Panc1 (cell line): Measurements from ENCODE around the gene SERAC1. TPM values are rescaled to one million over a fixed set of nuclear protein-coding genes. Genes with fewer than 3 reads are reported as not detected.

Experiments
- ATAC-seq: fragments of 200-7000 bp; cut with Tn5 transposase; 2 replicates; pipeline ENCODE4 v1.9.1; 2020; ENCODE audit warnings: mild to moderate bottlenecking, moderate library complexity
- BruUV-seq: library from RNA; stranded (reverse); fragments of 400-500 nt; replicated peaks from 2 replicates; lab custom pipeline; 2021; lab: Mats Ljungman, UMichigan
- CTCF ChIA-PET: fragments of 300-600 bp; sonication (Branson Sonifier 250); formaldehyde crosslinking; loops from one replicate; lab custom pipeline; 2022; ENCODE audit warnings: antibody characterized with exemption; lab: Charles Lee
- POLR2A ChIA-PET: fragments of 300-600 bp; sonication (Branson Sonifier 250); formaldehyde crosslinking; loops from one replicate; lab custom pipeline; 2022; ENCODE audit warnings: antibody characterized with exemption; lab: Charles Lee
- DNase-seq: peaks from one replicate; pipeline ENCODE4 v3.0.0-alpha.2; 2010; ENCODE audit warnings: low read depth, low spot score
- H3K27ac ChIP-seq: 2 replicates; pipeline ENCODE4 v1.5.1; 2011; ENCODE audit warnings: mild to moderate bottlenecking, low read length, inconsistent platforms
- H3K27me3 ChIP-seq: fragments of 200-500 bp; sonication (Bioruptor generic); 2 replicates; pipeline ENCODE4 v1.6.0; 2014; ENCODE audit warnings: low read length, inconsistent platforms; ENCODE audit not compliant: control insufficient read depth, insufficient read depth
- H3K36me3 ChIP-seq: fragments of 200-500 bp; sonication (Bioruptor generic); 2 replicates; pipeline ENCODE4 v1.5.1; 2014; ENCODE audit warnings: inconsistent platforms, mild to moderate bottlenecking, low read length, moderate library complexity; ENCODE audit not compliant: control insufficient read depth, insufficient read depth
- H3K4me1 ChIP-seq: 2 replicates; pipeline ENCODE4 v1.5.1; 2011; ENCODE audit warnings: inconsistent platforms, mild to moderate bottlenecking, low read length, moderate library complexity; ENCODE audit not compliant: control insufficient read depth, insufficient read depth
- H3K4me3 ChIP-seq, 2 experiments: 2 replicates each; pipeline ENCODE4 v1.5.1; 2011 to 2012; ENCODE audit warnings: low read depth in 2 of 2, low read length in 2 of 2, mild to moderate bottlenecking in 2 of 2, inconsistent platforms in 1 of 2, moderate library complexity in 1 of 2
- H3K9me3 ChIP-seq: fragments of 200-500 bp; sonication (Bioruptor generic); 2 replicates; pipeline ENCODE4 v1.5.1; 2014; ENCODE audit warnings: low read depth, mild to moderate bottlenecking, inconsistent platforms, low read length, moderate library complexity; ENCODE audit not compliant: control insufficient read depth, insufficient read depth
- CTCF ChIP-seq: fragments of 450-650 bp; IDR thresholded peaks from 2 replicates; pipeline ENCODE4 v1.5.1; 2017; ENCODE audit warnings: mild to moderate bottlenecking
- POLR2AphosphoS5 ChIP-seq: IDR thresholded peaks from 2 replicates; pipeline ENCODE4 v1.6.1; 2012; ENCODE audit warnings: mild to moderate bottlenecking, low read depth, low read length, moderate library complexity
- REST ChIP-seq, 2 experiments: IDR thresholded peaks; 2 replicates each; pipeline ENCODE4 v1.6.1; 2011 to 2012; ENCODE audit warnings: low read depth in 2 of 2, control low read depth in 1 of 2, low read length in 1 of 2, mild to moderate bottlenecking in 1 of 2, moderate library complexity in 1 of 2; ENCODE audit not compliant: insufficient read depth in 1 of 2
- SIN3A ChIP-seq: IDR thresholded peaks from 2 replicates; pipeline ENCODE4 v1.6.1; 2012; ENCODE audit warnings: low read depth, mild to moderate bottlenecking, low read length, moderate library complexity, borderline replicate concordance; ENCODE audit not compliant: insufficient read depth
- TCF7L2 ChIP-seq: IDR thresholded peaks from 2 replicates; pipeline ENCODE4 v1.6.1; 2011; ENCODE audit warnings: mild to moderate bottlenecking, low read depth, low read length, inconsistent platforms
- in situ Hi-C: cut with HindIII; loops from 2 replicates; pipeline ENCODE4 v1.10.0; 2016; ENCODE audit warnings: low sequenced_read_pairs, low pct_unique_long_range_greater_than_20kb
- intact Hi-C: fragments of 100-400 bp; cut with micrococcal nuclease; formaldehyde crosslinking; loops from one replicate; pipeline ENCODE4 v1.10.0; 2022; ENCODE audit not compliant: unreplicated experiment
- total RNA-seq: library from RNA; stranded (reverse); gene quantifications from one replicate; pipeline ENCODE4 v1.2.1, GENCODE V29; 2021; ENCODE audit not compliant: unreplicated experiment

The SERAC1 gene
- total RNA-seq, 1 experiment from 2014 or later, result 8.2 TPM

- H3K27ac ChIP-seq, result no peak overlapping the region
- TF ChIP-seq SIN3A (no peak), TCF7L2 (no peak), POLR2AphosphoS5 (no peak), CTCF (no peak), REST (IDR thresholded peaks at IDR 0.05; ENCODE audit: insufficient read depth in 1 of 2, low read depth in 2 of 2, low read length in 1 of 2) (no peak)
- ChIA-PET POLR2A (no interaction called here), CTCF (no interaction called here)
- in situ Hi-C loops, result no loop called here
- no peaks in the 10 kb centered on the region for H3K9me3 ChIP-seq
- H3K27me3 ChIP-seq, result no peaks in the 10 kb centered on the region
- ATAC-seq (no peak), DNase-seq (no peak)
- peaks cover 21% of the 10 kb centered on the region for H3K36me3 ChIP-seq
- no peak overlapping the region for H3K4me3 ChIP-seq
- no TSS peak for BruUV-seq
- H3K4me1 ChIP-seq, result no peaks in the 10 kb centered on the region
- intact Hi-C loops, result no loop called here
Observed at GRCh38 chr6:158078320-158078719, 89.7 kb downstream of the SERAC1 start.

GRCh38 chr6:158077676-158078075 is 90.4 kb downstream of the SERAC1 start:
- H3K4me3 ChIP-seq, result no peak overlapping the region
- ATAC-seq, result no peak
- ChIA-PET POLR2A (no interaction called here), CTCF (no interaction called here)
- no TSS peak for BruUV-seq
- TF ChIP-seq CTCF (no peak), TCF7L2 (no peak), POLR2AphosphoS5 (no peak), REST (IDR thresholded peaks at IDR 0.05; ENCODE audit: insufficient read depth in 1 of 2, low read depth in 2 of 2, low read length in 1 of 2) (no peak), SIN3A (no peak)
- no peak overlapping the region for H3K27ac ChIP-seq
- in situ Hi-C loops, result no loop called here
- no peaks in the 10 kb centered on the region for H3K4me1 ChIP-seq
- H3K9me3 ChIP-seq, result no peaks in the 10 kb centered on the region
- intact Hi-C loops, result no loop called here
- no peaks in the 10 kb centered on the region for H3K27me3 ChIP-seq
- peaks cover 21% of the 10 kb centered on the region for H3K36me3 ChIP-seq
- no peak for DNase-seq
